ENCODE data around the gene GPHA2.

DNA sequence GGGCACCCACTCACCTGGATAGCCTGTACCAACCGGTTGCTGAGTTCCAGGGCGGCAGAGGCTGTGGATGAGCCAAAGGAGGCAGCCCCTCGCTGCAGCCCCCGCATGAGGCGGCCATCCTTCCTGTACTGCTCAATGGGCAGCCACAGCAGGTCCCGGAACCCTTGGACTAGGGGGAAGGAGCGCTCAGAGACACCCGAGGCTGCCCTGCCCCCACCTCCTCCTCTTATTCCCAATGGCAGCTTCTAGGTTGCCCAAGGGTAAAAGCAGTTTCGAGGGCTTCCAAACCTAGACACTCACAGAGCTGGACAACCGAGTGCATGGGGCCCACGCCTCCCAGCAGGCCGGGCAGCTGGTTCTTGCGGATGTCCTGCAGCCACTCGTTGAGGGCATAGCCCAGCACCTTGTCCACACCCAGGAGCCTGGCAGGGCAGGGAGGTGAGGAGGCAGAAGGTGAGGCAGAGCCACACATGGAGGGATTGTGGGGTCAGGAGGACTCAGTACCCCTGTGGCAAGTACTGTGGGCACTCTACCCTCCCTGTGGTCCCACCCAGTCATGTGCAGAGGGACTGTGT lies 39.2 kb downstream of the GPHA2 start:
- TF ChIP-seq, protein P1, sequence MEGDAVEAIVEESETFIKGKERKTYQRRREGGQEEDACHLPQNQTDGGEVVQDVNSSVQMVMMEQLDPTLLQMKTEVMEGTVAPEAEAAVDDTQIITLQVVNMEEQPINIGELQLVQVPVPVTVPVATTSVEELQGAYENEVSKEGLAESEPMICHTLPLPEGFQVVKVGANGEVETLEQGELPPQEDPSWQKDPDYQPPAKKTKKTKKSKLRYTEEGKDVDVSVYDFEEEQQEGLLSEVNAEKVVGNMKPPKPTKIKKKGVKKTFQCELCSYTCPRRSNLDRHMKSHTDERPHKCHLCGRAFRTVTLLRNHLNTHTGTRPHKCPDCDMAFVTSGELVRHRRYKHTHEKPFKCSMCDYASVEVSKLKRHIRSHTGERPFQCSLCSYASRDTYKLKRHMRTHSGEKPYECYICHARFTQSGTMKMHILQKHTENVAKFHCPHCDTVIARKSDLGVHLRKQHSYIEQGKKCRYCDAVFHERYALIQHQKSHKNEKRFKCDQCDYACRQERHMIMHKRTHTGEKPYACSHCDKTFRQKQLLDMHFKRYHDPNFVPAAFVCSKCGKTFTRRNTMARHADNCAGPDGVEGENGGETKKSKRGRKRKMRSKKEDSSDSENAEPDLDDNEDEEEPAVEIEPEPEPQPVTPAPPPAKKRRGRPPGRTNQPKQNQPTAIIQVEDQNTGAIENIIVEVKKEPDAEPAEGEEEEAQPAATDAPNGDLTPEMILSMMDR (IDR thresholded peaks at IDR 0.05; ENCODE audit: insufficient read depth, low read length, poor library complexity, severe bottlenecking), result no peak
- no peak for TF ChIP-seq EZH2phosphoT487 (conservative IDR thresholded peaks at IDR 0.05; ENCODE audit: low read length)

Data from SU-DHL-6 (cell line).